Activated CD8-positive, alpha-beta T cell treated with anti-CD3 and anti-CD28 coated beads, Interleukin-2, amount 10 ng/mL, durations not matched to agents 7 days and 5 days (primary cell): Measurements from ENCODE around the gene ZBED4. TPM values are rescaled to one million over a fixed set of nuclear protein-coding genes. Genes with fewer than 3 reads are reported as not detected.

Experiments used
- ATAC-seq: fragments of 150-1000 bp; cut with Tn5 transposase; one replicate; pipeline ENCODE4 v1.10.0; 2021; ENCODE audit warnings: moderate library complexity
- CTCF ChIA-PET: fragments of 350-600 bp; sonication (Branson Sonifier 250); formaldehyde crosslinking; loops from one replicate; lab custom pipeline; 2021; ENCODE audit warnings: antibody characterized with exemption; lab: Charles Lee
- POLR2A ChIA-PET: fragments of 350-600 bp; sonication (Branson Sonifier 250); formaldehyde crosslinking; loops from one replicate; lab custom pipeline; 2021; ENCODE audit warnings: antibody characterized with exemption; lab: Charles Lee
- DNase-seq: peaks from one replicate; pipeline ENCODE4 v3.0.0-alpha.2; 2020
- H3K27ac Mint-ChIP-seq: one replicate; pipeline ENCODE4 v1.8.0; 2021; ENCODE audit warnings: mild to moderate bottlenecking, mixed read lengths
- H3K27me3 Mint-ChIP-seq: one replicate; pipeline ENCODE4 v1.8.0; 2021; ENCODE audit warnings: low read depth, mixed read lengths
- H3K36me3 Mint-ChIP-seq: one replicate; pipeline ENCODE4 v1.8.0; 2021; ENCODE audit warnings: low read depth, mixed read lengths
- H3K4me1 Mint-ChIP-seq: one replicate; pipeline ENCODE4 v1.8.0; 2021; ENCODE audit warnings: low read depth, mixed read lengths
- H3K4me3 Mint-ChIP-seq: one replicate; pipeline ENCODE4 v1.8.0; 2021; ENCODE audit warnings: mild to moderate bottlenecking, mixed read lengths
- H3K9me3 Mint-ChIP-seq: one replicate; pipeline ENCODE4 v1.8.0; 2022; ENCODE audit warnings: mixed read lengths; ENCODE audit not compliant: insufficient read depth
- total RNA-seq, 2 experiments: library from RNA; stranded (reverse); gene quantifications; one replicate each; pipeline ENCODE4 v1.2.3, GENCODE V29; 2021

The ZBED4 gene
- total RNA-seq, 2 experiments from 2014 or later, result 19.4 to 19.6 TPM

- Mint-ChIP-seq H3K36me3 (peaks cover 70% of the 10 kb centered on the region), H3K4me3 (no peak overlapping the region), H3K27me3 (no peaks in the 10 kb centered on the region), H3K27ac (peak overlapping the region; percentile 4), H3K4me1 (peaks cover 51% of the 10 kb centered on the region), H3K9me3 (peaks cover 37% of the 10 kb centered on the region)
- ChIA-PET POLR2A (interaction anchor here (1.1 kb wide), 2 partner anchors 14 to 19 kb away, joined by 3 to 7 read pairs; no protein-coding TSS in a partner anchor), CTCF (interaction anchor here (1.4 to 2.4 kb wide), 2 partner anchors 12 to 14 kb away, joined by 3 to 8 read pairs; no protein-coding TSS in a partner anchor)
- ATAC-seq (no peak), DNase-seq (no peak)
Measured at GRCh38 chr22:49869086-49869830, 15.6 kb downstream of the ZBED4 start.

GRCh38 chr22:49869845-49870712 lies 16.4 kb downstream of the ZBED4 start:
- DNase-seq (no peak), ATAC-seq (no peak)
- Mint-ChIP-seq H3K4me3 (no peak overlapping the region), H3K27ac (no peak overlapping the region), H3K9me3 (peaks cover 37% of the 10 kb centered on the region), H3K36me3 (peaks cover 70% of the 10 kb centered on the region), H3K4me1 (peaks cover 50% of the 10 kb centered on the region), H3K27me3 (no peaks in the 10 kb centered on the region)
- CTCF ChIA-PET, result interaction anchor here (0.8 to 2.4 kb wide), 3 partner anchors 12 to 48 kb away, joined by 3 to 8 read pairs (median 3); no protein-coding TSS in a partner anchor
- POLR2A ChIA-PET, result interaction anchor here (0.6 to 1.2 kb wide), 5 partner anchors 10 to 166 kb away, joined by 3 to 4 read pairs (median 3); no protein-coding TSS in a partner anchor

GRCh38 chr22:49871482-49871881 lies 17.8 kb downstream of the ZBED4 start:
- no peak for ATAC-seq
- CTCF ChIA-PET, result interaction anchor here (1.3 kb wide), 1 partner anchor 11 kb away, joined by 3 read pairs; no protein-coding TSS in a partner anchor
- Mint-ChIP-seq H3K4me3 (no peak overlapping the region), H3K9me3 (peaks cover 29% of the 10 kb centered on the region), H3K27me3 (no peaks in the 10 kb centered on the region), H3K4me1 (peaks cover 43% of the 10 kb centered on the region), H3K36me3 (peaks cover 68% of the 10 kb centered on the region), H3K27ac (no peak overlapping the region)
- POLR2A ChIA-PET, result no interaction called here
- no peak for DNase-seq

DNA sequence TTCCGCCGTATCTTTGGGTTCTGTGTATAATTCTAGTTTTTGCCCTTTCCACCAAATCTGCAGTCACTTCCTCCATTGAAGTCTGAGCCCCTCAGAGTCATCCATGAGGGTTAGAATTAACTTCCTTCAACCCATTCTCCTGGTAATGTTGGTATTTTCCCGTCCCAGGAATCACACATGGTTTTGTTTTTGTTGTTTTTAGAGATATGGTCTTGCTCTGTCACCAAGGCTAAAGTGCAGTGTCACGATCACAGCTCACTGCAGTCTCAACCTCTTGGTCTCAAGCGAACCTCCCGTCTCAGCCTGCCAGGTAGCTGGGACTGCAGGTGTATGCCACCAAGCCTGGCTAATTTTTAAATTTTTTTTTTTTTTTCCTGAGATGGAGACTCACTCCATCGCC lies 18.7 kb downstream of the ZBED4 start:
- H3K27me3 Mint-ChIP-seq, result no peaks in the 10 kb centered on the region
- ChIA-PET CTCF (no interaction called here), POLR2A (no interaction called here)
- H3K9me3 Mint-ChIP-seq, result peaks cover 23% of the 10 kb centered on the region
- H3K4me3 Mint-ChIP-seq, result no peak overlapping the region
- peaks cover 34% of the 10 kb centered on the region for H3K4me1 Mint-ChIP-seq
- H3K36me3 Mint-ChIP-seq, result peaks cover 65% of the 10 kb centered on the region
- DNase-seq, result no peak
- H3K27ac Mint-ChIP-seq, result no peak overlapping the region
- no peak for ATAC-seq

DNA sequence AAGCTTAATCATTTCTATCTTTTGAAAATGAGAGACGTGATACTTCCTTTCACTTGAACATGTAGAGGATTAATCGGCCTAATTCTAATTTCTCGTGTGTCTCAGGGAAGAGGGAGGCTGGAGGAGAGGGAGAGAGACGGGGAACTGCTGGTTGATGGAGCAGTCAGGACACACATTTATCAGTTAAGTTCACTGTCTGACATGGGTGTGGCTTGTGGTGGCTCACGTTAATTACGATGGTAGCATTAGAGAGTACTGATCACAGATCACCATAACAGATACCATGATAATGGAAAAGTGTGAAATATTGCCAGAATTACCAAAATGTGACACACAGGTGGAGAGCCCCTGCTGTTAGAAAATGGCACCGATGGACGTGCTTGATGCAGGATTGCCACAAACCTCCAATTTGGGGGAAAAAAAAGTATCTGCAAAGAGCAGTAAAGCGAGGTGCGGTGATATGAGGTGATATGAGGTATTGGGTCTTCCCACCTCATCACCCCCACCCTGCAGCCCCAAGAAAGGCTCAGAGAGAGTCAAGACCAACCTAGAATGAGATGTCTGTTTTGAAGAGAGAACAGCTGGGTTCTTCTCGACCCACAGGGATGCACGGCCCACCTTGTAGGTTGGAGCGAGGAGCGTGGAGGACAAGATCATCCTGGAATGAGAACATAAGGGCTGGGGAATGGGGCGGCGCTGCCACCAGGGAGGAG lies 19.7 kb downstream of the ZBED4 start:
- no peak overlapping the region for H3K27ac Mint-ChIP-seq
- ATAC-seq (no peak), DNase-seq (no peak)
- H3K27me3 Mint-ChIP-seq, result no peaks in the 10 kb centered on the region
- H3K36me3 Mint-ChIP-seq, result peaks cover 63% of the 10 kb centered on the region
- POLR2A ChIA-PET, result no interaction called here
- peaks cover 21% of the 10 kb centered on the region for H3K9me3 Mint-ChIP-seq
- CTCF ChIA-PET, result no interaction called here
- H3K4me3 Mint-ChIP-seq, result no peak overlapping the region
- H3K4me1 Mint-ChIP-seq, result peaks cover 26% of the 10 kb centered on the region

DNA sequence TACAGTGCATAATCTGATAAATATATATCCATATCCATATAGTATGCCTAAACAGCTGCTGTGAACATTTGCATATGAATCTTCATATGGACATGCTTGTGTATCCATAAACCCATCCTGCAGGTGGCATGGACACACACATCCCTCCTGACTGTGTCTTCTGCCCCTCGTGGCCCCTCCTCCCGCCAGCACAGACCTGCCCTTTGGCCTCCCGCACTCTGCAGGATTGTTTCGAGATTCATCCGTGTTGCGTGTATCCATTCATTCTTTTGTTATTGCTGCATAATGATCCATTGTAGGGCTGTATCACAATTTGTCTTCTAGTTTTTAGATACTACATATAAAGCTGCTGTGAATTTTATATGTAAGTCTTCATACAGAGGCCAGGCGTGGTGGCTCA lies 24.0 kb downstream of the ZBED4 start:
- peaks cover 58% of the 10 kb centered on the region for H3K36me3 Mint-ChIP-seq
- POLR2A ChIA-PET, result no interaction called here

GRCh38 chr22:49878206-49878605 lies 24.6 kb downstream of the ZBED4 start:
- POLR2A ChIA-PET, result no interaction called here
- peaks cover 21% of the 10 kb centered on the region for H3K4me1 Mint-ChIP-seq

More for the DNA sequence above, 24.0 kb downstream of the ZBED4 start:
- Mint-ChIP-seq H3K4me3 (no peak overlapping the region), H3K27ac (no peak overlapping the region), H3K4me1 (peaks cover 21% of the 10 kb centered on the region), H3K27me3 (no peaks in the 10 kb centered on the region), H3K9me3 (peaks cover 4% of the 10 kb centered on the region)
- no peak for ATAC-seq
- no peak for DNase-seq
- CTCF ChIA-PET, result interaction anchor here (1.1 kb wide), 1 partner anchor 22 kb away, joined by 3 read pairs; no protein-coding TSS in a partner anchor

GRCh38 chr22:49879871-49880270 lies 26.2 kb downstream of the ZBED4 start:
- Mint-ChIP-seq H3K4me1 (peaks cover 21% of the 10 kb centered on the region), H3K4me3 (no peak overlapping the region)

More at GRCh38 chr22:49878206-49878605, 24.6 kb downstream of the ZBED4 start:
- peaks cover 60% of the 10 kb centered on the region for H3K36me3 Mint-ChIP-seq
- CTCF ChIA-PET, result no interaction called here
- no peak overlapping the region for H3K4me3 Mint-ChIP-seq
- H3K27me3 Mint-ChIP-seq, result no peaks in the 10 kb centered on the region
- DNase-seq, result no peak
- H3K9me3 Mint-ChIP-seq, result peaks cover 4% of the 10 kb centered on the region
- ATAC-seq, result no peak
- no peak overlapping the region for H3K27ac Mint-ChIP-seq

GRCh38 chr22:49880281-49880680 lies 26.6 kb downstream of the ZBED4 start:
- Mint-ChIP-seq H3K27ac (peak overlapping the region; percentile 79), H3K9me3 (peaks cover 4% of the 10 kb centered on the region), H3K27me3 (no peaks in the 10 kb centered on the region), H3K4me1 (peaks cover 21% of the 10 kb centered on the region), H3K36me3 (peaks cover 67% of the 10 kb centered on the region), H3K4me3 (peak overlapping the region; percentile 10)
- ChIA-PET POLR2A (interaction anchor here (0.6 kb wide), 1 partner anchor 10 kb away, joined by 3 read pairs; no protein-coding TSS in a partner anchor), CTCF (interaction anchor here (0.7 to 1.2 kb wide), 2 partner anchors 14 to 113 kb away, joined by 3 read pairs; no protein-coding TSS in a partner anchor)
- ATAC-seq (peak; percentile 55), DNase-seq (peak; percentile 51)

More at GRCh38 chr22:49879871-49880270, 26.2 kb downstream of the ZBED4 start:
- Mint-ChIP-seq H3K27me3 (no peaks in the 10 kb centered on the region), H3K9me3 (peaks cover 4% of the 10 kb centered on the region), H3K27ac (peak overlapping the region; percentile 79), H3K36me3 (peaks cover 67% of the 10 kb centered on the region)
- ChIA-PET CTCF (interaction anchor here (0.7 to 1.2 kb wide), 2 partner anchors 15 to 113 kb away, joined by 3 read pairs; no protein-coding TSS in a partner anchor), POLR2A (interaction anchor here (0.6 kb wide), 1 partner anchor 9 kb away, joined by 3 read pairs; no protein-coding TSS in a partner anchor)
- no peak for ATAC-seq
- DNase-seq, result no peak

DNA sequence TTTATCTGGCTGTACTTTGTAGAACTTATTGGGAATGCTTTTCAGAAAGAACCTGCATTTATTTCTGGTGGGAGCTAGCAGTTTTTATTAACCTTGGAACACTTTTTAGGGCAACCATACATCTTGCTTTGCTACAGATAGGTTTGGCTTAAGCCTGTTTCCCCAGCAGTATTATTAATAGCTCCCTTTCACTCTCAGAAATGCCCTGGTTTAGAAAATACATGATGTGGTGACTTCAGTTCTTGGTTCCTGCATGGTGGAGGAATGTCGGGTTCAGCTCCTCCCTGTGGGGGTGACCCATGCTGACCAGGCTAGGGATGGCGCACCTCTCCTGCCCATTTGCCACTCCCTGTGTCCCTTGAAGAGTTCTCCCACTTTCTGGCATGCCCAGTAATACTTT lies 28.2 kb downstream of the ZBED4 start:
- Mint-ChIP-seq H3K36me3 (peaks cover 71% of the 10 kb centered on the region), H3K9me3 (no peaks in the 10 kb centered on the region)

More for the DNA sequence above, 28.2 kb downstream of the ZBED4 start:
- Mint-ChIP-seq H3K4me3 (no peak overlapping the region), H3K4me1 (peaks cover 21% of the 10 kb centered on the region), H3K27ac (no peak overlapping the region), H3K27me3 (no peaks in the 10 kb centered on the region)
- DNase-seq (no peak), ATAC-seq (no peak)
- ChIA-PET CTCF (interaction anchor here (0.9 to 1.5 kb wide), 4 partner anchors 10 to 114 kb away, joined by 3 to 5 read pairs (median 4); no protein-coding TSS in a partner anchor), POLR2A (interaction anchor here (1.0 kb wide), 1 partner anchor 14 kb away, joined by 3 read pairs; no protein-coding TSS in a partner anchor)
